Heart left ventricle (tissue), 13 donors: Measurements from ENCODE around the gene PEX26.

Experiments used
- CTCF ChIP-seq, 12 donors: fragments of 200-600 bp; sonication (generic) in 4 of 12; IDR thresholded peaks; one replicate each; pipeline versions ENCODE4 v1.5.0 to v1.8.0; 2018 to 2022; ENCODE audit warnings: antibody characterized with exemption in 12 of 12, mild to moderate bottlenecking in 5 of 12
- POLR2A ChIP-seq, 2 donors: fragments of 450-650 bp; IDR thresholded peaks; one replicate each; pipeline ENCODE4 v1.6.1; 2017; ENCODE audit warnings: antibody characterized with exemption in 2 of 2, mild to moderate bottlenecking in 2 of 2, moderate library complexity in 2 of 2
- donor health status: ischemic (EF 13 %, LVEDD 7.1; RV severe dilation, severe dysfunction).
- donor health status: DM: no; HTN: yes; CAD: no.
- donor health status: DM: no; HTN: no; CAD: no.
- donor health status: ischemic (EF 25% LVEDD 6.9; RV normal size, moderate dysfunction).
- donor health status: ischemic (EF 25% LVEDD 5.7; RV mildly dilated, moderate dysfunction).
- donor health status: ischemic (EF 35%, LVEDD 5.7; RV mildly dilated, moderate dysfunction).
- donor health status: nonischemic (EF 11% LVEDD 7.7; RV severe dilation, severe dysfunction).
- donor health status: DM: yes; HTN: yes; CAD: no.
- donor health status: PGD.
- donor health status: ischemic (EF 29% LVEDD 5.4; RV normal size, mild dysfunction).
- donor health status: nonischemic (EF 23%, LVEDD 6.1; RV moderate dilation, normal function).

DNA sequence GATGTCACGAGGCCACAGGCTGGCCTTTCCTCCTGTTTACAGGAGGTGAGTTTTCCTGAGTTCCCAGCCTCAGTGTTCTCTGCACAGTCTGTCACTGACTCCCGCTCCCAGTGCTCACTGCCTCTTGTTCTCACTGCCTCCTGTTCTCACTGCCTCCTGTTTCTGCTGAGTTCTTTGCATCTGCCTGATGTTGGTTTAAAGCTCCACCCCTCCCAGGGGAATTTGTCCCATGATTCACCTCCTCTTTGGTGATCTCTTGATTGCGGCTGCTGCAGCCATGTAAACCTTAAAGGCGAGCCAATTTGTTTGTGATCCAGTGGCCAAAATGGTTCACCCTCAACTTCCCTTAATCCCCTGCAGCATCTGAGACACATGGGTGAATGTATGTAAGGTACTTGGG is 26.8 kb downstream of the PEX26 start:
- TF ChIP-seq POLR2A (IDR thresholded peaks at IDR 0.05), result no peak
- TF ChIP-seq CTCF (IDR thresholded peaks at IDR 0.05), result no peak
